SK-N-SH (cell line): ENCODE measurements around the gene ARHGAP23.

Experiments
- CHD2 ChIP-seq: fragments of 150-350 bp; IDR thresholded peaks from 2 replicates; pipeline ENCODE4 v1.6.1; 2018; ENCODE audit warnings: low read length; ENCODE audit not compliant: partially characterized antibody
- EP300 ChIP-seq, 2 experiments: IDR thresholded peaks; 2 replicates each; pipeline versions ENCODE4 v1.4.0 to v1.6.1; 2012; ENCODE audit warnings: borderline replicate concordance in 1 of 2, low read depth in 1 of 2, low read length in 1 of 2
- EZH2phosphoT487 ChIP-seq: fragments of 200-600 bp; sonication (generic); IDR thresholded peaks from 2 replicates; pipeline ENCODE4 v1.6.1; 2017; ENCODE audit warnings: low read depth, mixed run types, mild to moderate bottlenecking, antibody characterized with exemption, moderate library complexity, borderline replicate concordance
- GABPA ChIP-seq: IDR thresholded peaks from 2 replicates; pipeline ENCODE4 v1.4.0; 2012; ENCODE audit warnings: low read depth, mild to moderate bottlenecking
- MXI1 ChIP-seq: IDR thresholded peaks from 2 replicates; pipeline ENCODE4 v1.6.1; 2012; ENCODE audit warnings: mild to moderate bottlenecking, low read depth, low read length, improper control_type of control experiment
- NFIC ChIP-seq: IDR thresholded peaks from 2 replicates; pipeline ENCODE4 v1.4.0; 2012; ENCODE audit warnings: borderline replicate concordance
- NRF1 ChIP-seq: IDR thresholded peaks from 2 replicates; pipeline ENCODE4 v1.6.1; 2012; ENCODE audit warnings: low read depth, mild to moderate bottlenecking, low read length
- REST ChIP-seq: IDR thresholded peaks from 2 replicates; pipeline ENCODE4 v1.6.1; 2012; ENCODE audit warnings: mild to moderate bottlenecking, low read depth, low read length, moderate library complexity
- RFX5 ChIP-seq: IDR thresholded peaks from 2 replicates; pipeline ENCODE4 v1.6.1; 2012; ENCODE audit warnings: mild to moderate bottlenecking, improper control_type of control experiment, low read length
- TEAD4 ChIP-seq: IDR thresholded peaks from 2 replicates; pipeline ENCODE4 v1.4.0; 2012; ENCODE audit warnings: mild to moderate bottlenecking, borderline replicate concordance; ENCODE audit not compliant: insufficient read depth
- YY1 ChIP-seq: IDR thresholded peaks from 2 replicates; pipeline ENCODE4 v1.4.0; 2012; ENCODE audit warnings: low read depth, mild to moderate bottlenecking
- TF ChIP-seq, protein P1 (sequence below): fragments of 200-600 bp; sonication (generic); IDR thresholded peaks from 2 replicates; pipeline ENCODE4 v1.6.1; 2017; ENCODE audit warnings: antibody characterized with exemption, mild to moderate bottlenecking, moderate library complexity

DNA sequence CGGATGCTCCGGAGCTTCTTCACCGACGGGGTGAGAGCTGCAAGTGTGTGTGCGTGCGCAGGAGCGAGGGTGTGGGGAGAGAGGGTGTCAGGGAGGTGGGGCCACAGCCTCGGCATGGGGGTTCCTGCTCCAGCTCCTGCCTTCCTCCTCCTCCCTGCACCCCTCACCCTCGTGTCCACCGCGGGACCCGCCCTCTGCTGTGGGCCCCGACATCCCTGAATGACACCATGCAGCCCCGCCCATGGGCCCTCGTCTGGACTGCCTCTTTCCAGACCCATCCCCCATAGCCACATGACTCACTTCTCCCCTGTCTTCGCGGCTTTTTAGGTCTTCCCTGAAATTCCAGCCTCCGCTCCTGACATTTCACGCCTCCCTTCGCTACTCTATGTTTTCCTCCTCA, 41.6 kb downstream of the ARHGAP23 start:
- TF ChIP-seq RFX5 (no peak), MXI1 (no peak), EP300 (IDR thresholded peaks at IDR 0.05; ENCODE audit: borderline replicate concordance in 1 of 2, low read depth in 1 of 2, low read length in 1 of 2) (no peak), REST (no peak), NRF1 (no peak), TEAD4 (no peak), GABPA (no peak), YY1 (no peak), EZH2phosphoT487 (no peak), CHD2 (no peak), NFIC (no peak)
- TF ChIP-seq, protein P1, sequence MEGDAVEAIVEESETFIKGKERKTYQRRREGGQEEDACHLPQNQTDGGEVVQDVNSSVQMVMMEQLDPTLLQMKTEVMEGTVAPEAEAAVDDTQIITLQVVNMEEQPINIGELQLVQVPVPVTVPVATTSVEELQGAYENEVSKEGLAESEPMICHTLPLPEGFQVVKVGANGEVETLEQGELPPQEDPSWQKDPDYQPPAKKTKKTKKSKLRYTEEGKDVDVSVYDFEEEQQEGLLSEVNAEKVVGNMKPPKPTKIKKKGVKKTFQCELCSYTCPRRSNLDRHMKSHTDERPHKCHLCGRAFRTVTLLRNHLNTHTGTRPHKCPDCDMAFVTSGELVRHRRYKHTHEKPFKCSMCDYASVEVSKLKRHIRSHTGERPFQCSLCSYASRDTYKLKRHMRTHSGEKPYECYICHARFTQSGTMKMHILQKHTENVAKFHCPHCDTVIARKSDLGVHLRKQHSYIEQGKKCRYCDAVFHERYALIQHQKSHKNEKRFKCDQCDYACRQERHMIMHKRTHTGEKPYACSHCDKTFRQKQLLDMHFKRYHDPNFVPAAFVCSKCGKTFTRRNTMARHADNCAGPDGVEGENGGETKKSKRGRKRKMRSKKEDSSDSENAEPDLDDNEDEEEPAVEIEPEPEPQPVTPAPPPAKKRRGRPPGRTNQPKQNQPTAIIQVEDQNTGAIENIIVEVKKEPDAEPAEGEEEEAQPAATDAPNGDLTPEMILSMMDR = no peak
